K562 (cell line): Measurements from ENCODE around the gene ARHGEF7. TPM values are rescaled to one million over a fixed set of nuclear protein-coding genes. Genes with fewer than 3 reads are reported as not detected.

Experiments
- MCM7 ChIP-seq, 2 experiments: fragments of 450-650 bp; IDR thresholded peaks; 2 replicates each; pipeline ENCODE4 v1.6.1; 2016 to 2018
- PTTG1 ChIP-seq: fragments of 450-650 bp; IDR thresholded peaks from 2 replicates; pipeline ENCODE4 v1.6.1; 2016; ENCODE audit warnings: low read depth, mild to moderate bottlenecking, missing genetic modification characterization, missing compliant biosample characterization
- TBL1XR1 ChIP-seq, 2 experiments: IDR thresholded peaks; 2 replicates each; pipeline ENCODE4 v1.6.1; 2012; ENCODE audit warnings: improper control_type of control experiment in 2 of 2, low read length in 2 of 2, mild to moderate bottlenecking in 1 of 2
- ZNF318 ChIP-seq, 2 experiments: fragments of 450-650 bp; IDR thresholded peaks; 2 replicates each; pipeline ENCODE4 v1.6.1; 2016; ENCODE audit warnings: mild to moderate bottlenecking in 2 of 2, borderline replicate concordance in 1 of 2, low read depth in 1 of 2, moderate library complexity in 1 of 2
- polyA plus RNA-seq, 8 experiments: library from polyadenylated mRNA; depleted of rRNA in 4 of 8; stranded (reverse) in 5 of 8; unstranded in 3 of 8; fragments of >200 nt; fragmentation: Nextera tagmentation in 2 of 8; fragmentation: Illumina TruSeq in 1 of 8; extraction: Ambion mirVana in 2 of 8; extraction: Trizol in 1 of 8; gene quantifications; 2 replicates each; pipeline versions ENCODE4 v1.2.1 to v1.2.3, GENCODE V29; 2011 to 2014; ENCODE audit warnings: inconsistent platforms in 1 of 8, missing spikeins in 1 of 8
- total RNA-seq, 7 experiments: library from RNA; depleted of rRNA in 6 of 7; stranded (reverse); fragments of >200 nt in 6 of 7; fragmentation: Illumina TruSeq in 2 of 7; extraction: Trizol in 2 of 7; gene quantifications; 2 replicates each; pipeline versions ENCODE4 v1.2.1 to v1.2.3, GENCODE V29; 2011 to 2021; ENCODE audit warnings: low replicate concordance in 1 of 7

ARHGEF7 gene
- total and polyA plus RNA-seq, 9 of the 15 experiments (the other 6 are each of a cell fraction or from before 2014, with no cell fraction given), result 2.1 to 26.8 (median 17.5) TPM

- TF ChIP-seq ZNF318 (IDR thresholded peaks at IDR 0.05; ENCODE audit: borderline replicate concordance in 1 of 2, low read depth in 1 of 2) (no peak), TBL1XR1 (IDR thresholded peaks at IDR 0.05; ENCODE audit: low read length in 2 of 2) (no peak), MCM7 (IDR thresholded peaks at IDR 0.05) (no peak), PTTG1 (tag) (no peak)
Observed at GRCh38 chr13:111263566-111263965, 148.5 kb downstream of the ARHGEF7 start (continued).
